Measurements from ENCODE around the gene PACS1.
A peak's percentile ranks its signal among the peaks of the same experiment; 100 is the strongest.

Gene PACS1

DNA sequence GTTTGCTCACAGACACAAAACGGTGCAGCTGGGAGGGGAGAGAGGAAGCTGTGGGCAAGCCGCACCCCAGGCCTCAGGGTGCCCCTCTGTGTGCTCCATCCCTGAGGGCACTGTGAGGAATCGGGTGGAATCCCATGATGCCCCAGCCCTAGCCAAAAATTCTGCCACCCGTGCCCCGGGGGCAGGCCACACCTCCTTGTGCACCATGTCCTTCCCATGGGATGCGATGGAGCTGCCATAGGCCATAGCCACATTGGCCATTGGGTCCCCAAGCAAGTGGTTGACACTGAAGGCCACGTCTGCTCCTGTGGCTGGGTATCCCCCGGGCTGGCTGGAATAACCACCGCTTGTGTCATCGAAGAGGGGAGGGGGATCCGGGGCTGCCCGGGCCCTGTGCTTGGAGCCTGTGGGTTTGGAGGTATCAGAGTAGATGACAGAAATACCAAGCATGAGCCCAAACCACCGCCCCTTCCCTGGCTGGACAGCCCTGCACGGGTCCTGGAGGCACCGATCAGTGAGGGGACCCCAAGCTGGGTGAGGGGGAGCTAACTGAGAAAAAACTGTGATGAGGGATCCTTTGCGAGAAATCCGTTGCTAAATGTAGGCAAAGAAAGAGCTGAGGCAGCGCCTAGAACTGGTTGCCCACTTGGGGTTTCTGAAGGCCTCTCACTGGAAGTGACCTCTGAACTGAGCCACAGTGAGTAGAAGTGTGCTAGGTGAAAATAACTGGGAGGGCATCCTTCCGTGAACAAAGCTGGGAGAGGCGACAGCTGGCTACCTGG lies 218.0 kb downstream of the PACS1 start:
- Histone ChIP-seq H3K9me3 (ENCODE audit: insufficient read depth, low read length) (no peaks in the 10 kb centered on the region), H3K27me3 (ENCODE audit: low read depth, low read length) (no peaks in the 10 kb centered on the region), H3K4me1 (ENCODE audit: low read length) (peaks cover 35% of the 10 kb centered on the region), H2AFZ (ENCODE audit: low read depth, low read length) (no peak overlapping the region), H3K36me3 (replicated peaks; ENCODE audit: low read depth, low read length) (peaks cover 15% of the 10 kb centered on the region), H3K9ac (ENCODE audit: low read length) (peak overlapping the region; percentile 90), H4K20me1 (ENCODE audit: insufficient read depth, low read length) (no peaks in the 10 kb centered on the region), H3K79me2 (ENCODE audit: low read length) (peaks cover 21% of the 10 kb centered on the region), H3K4me3 (ENCODE audit: low read length) (peak overlapping the region; percentile 89), H3K27ac (ENCODE audit: low read length) (peak overlapping the region; percentile 47), H3K4me2 (ENCODE audit: low read length) (peak overlapping the region; percentile 80)
- TF ChIP-seq, protein P1, sequence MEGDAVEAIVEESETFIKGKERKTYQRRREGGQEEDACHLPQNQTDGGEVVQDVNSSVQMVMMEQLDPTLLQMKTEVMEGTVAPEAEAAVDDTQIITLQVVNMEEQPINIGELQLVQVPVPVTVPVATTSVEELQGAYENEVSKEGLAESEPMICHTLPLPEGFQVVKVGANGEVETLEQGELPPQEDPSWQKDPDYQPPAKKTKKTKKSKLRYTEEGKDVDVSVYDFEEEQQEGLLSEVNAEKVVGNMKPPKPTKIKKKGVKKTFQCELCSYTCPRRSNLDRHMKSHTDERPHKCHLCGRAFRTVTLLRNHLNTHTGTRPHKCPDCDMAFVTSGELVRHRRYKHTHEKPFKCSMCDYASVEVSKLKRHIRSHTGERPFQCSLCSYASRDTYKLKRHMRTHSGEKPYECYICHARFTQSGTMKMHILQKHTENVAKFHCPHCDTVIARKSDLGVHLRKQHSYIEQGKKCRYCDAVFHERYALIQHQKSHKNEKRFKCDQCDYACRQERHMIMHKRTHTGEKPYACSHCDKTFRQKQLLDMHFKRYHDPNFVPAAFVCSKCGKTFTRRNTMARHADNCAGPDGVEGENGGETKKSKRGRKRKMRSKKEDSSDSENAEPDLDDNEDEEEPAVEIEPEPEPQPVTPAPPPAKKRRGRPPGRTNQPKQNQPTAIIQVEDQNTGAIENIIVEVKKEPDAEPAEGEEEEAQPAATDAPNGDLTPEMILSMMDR (IDR thresholded peaks at IDR 0.05; ENCODE audit: low read depth, low read length), result no peak
- no peak for TF ChIP-seq EZH2phosphoT487 (IDR thresholded peaks at IDR 0.05; ENCODE audit: low read depth)

DNA sequence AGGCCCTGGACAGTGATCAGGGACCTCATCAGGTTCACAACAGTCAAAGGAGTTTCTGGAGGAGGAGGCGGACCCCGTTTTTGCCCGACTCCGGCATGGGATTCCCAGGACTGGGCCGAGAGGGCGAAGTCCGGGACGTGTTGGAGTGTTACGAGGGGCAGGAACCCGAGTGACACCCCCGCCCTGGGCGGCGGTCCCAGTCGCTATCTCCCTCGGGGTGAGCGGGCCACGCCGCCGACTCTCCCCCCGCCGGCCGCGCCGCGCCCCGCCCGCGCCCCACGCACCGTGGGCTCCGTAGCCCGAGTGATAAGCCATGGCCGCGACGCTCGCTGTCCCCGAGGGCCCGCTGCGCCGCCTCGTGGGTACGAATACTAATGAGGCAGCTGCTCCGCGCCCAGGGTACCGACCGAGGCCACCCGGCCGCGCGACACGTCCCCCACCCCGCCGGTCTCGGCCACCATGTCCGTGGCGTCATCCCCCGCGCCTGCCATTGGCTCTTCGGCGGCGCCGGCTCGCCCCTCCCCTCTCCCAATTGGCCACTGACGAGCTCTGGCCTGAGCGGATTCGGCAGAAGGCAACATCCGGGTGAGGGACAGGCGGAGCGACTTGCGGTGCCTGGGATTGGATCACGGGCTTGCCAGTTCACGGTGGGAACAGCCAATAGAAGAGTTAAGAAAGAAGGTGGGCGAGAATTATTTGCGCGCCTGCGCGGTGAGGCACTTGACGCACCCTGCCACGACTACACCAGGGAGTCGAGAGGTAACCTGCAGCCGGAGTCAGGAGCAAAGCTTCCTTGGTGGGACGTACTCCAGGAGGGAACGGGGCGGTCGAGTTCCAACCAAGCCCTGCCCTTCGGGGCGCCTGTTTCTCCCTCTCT lies 218.8 kb downstream of the PACS1 start, which contains the start of gene YIF1A:
YIF1A (minus strand) TSS at position 473 of the 877 bp plus-strand sequence; CDS start at position 315, 158 bp downstream.
- TF ChIP-seq EZH2phosphoT487 (IDR thresholded peaks at IDR 0.05; ENCODE audit: low read depth), result no peak
- TF ChIP-seq, protein P1 (IDR thresholded peaks at IDR 0.05; ENCODE audit: low read depth, low read length), result peak; percentile 19; the same call in 1 of the 2 replicates
- peak within 1 kb of the TSS; percentile 31; the same call in 1 of the 2 replicates for H2AFZ ChIP-seq (ENCODE audit: low read depth, low read length)

DNA sequence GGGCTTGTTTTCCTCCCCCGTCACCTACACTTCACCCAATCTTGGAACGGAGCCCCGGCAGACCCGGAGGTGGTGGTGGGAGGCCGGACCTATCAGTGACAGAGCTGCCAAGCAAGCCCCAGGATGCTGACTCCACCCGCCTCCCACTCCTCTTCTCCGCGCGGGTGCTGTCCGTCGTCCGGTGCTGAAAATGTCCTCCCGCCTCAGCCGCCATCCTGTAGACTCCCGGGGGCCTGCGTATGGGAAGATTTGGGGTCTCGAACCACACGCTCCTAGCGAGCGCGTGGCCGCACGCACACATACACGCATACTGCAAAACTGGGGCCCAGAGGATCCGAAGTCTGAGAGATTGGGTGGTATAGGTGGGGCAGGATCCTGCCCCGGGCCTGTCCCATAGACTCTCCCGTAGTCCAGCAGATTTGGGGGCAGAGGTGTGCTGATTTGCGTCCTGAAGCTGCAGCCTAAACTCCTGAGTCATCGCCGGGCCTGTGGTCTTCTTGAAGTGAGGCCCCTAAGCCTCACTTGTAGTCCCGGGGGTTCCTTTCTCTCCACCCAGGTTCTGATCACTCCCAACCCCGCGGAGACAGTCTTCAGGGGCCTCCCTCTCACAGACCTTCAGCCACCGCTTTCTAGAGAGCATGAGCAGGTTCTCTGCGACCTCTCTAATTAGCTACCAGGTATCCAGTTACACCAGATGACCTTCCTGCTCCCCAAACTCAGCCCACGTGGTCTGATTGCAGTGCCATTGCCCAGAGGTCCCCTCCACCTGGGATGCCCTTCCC lies 219.7 kb downstream of the PACS1 start:
- peaks cover 22% of the 10 kb centered on the region for H3K4me1 ChIP-seq (ENCODE audit: low read length)

More for the DNA sequence above, 218.8 kb downstream of the PACS1 start, which contains the start of gene YIF1A:
- H3K9me3 ChIP-seq (ENCODE audit: insufficient read depth, low read length), result no peaks in the 10 kb centered on the region
- H3K4me1 ChIP-seq (ENCODE audit: low read length), result peaks cover 31% of the 10 kb centered on the region
- H3K4me3 ChIP-seq (ENCODE audit: low read length), result peak within 1 kb of the TSS; percentile 89
- peak within 1 kb of the TSS; percentile 94 for H3K9ac ChIP-seq (ENCODE audit: low read length)
- no peaks in the 10 kb centered on the region for H3K27me3 ChIP-seq (ENCODE audit: low read depth, low read length)
- peaks cover 15% of the 10 kb centered on the region for H3K36me3 ChIP-seq (replicated peaks; ENCODE audit: low read depth, low read length)
- peak within 1 kb of the TSS; percentile 68 for H3K27ac ChIP-seq (ENCODE audit: low read length)
- peaks cover 21% of the 10 kb centered on the region for H3K79me2 ChIP-seq (ENCODE audit: low read length)
- peak within 1 kb of the TSS; percentile 98 for H3K4me2 ChIP-seq (ENCODE audit: low read length)
- no peaks in the 10 kb centered on the region for H4K20me1 ChIP-seq (ENCODE audit: insufficient read depth, low read length)

More for the DNA sequence above, 219.7 kb downstream of the PACS1 start:
- H3K4me2 ChIP-seq (ENCODE audit: low read length), result peak overlapping the region; percentile 98
- peak overlapping the region; percentile 89 for H3K4me3 ChIP-seq (ENCODE audit: low read length)
- H3K27me3 ChIP-seq (ENCODE audit: low read depth, low read length), result no peaks in the 10 kb centered on the region
- H2AFZ ChIP-seq (ENCODE audit: low read depth, low read length), result no peak overlapping the region
- H3K27ac ChIP-seq (ENCODE audit: low read length), result peak overlapping the region; percentile 68
- peak overlapping the region; percentile 94 for H3K9ac ChIP-seq (ENCODE audit: low read length)
- TF ChIP-seq, protein P1 (IDR thresholded peaks at IDR 0.05; ENCODE audit: low read depth, low read length), result no peak
- TF ChIP-seq EZH2phosphoT487 (IDR thresholded peaks at IDR 0.05; ENCODE audit: low read depth), result no peak
- peaks cover 21% of the 10 kb centered on the region for H3K79me2 ChIP-seq (ENCODE audit: low read length)
- no peaks in the 10 kb centered on the region for H3K9me3 ChIP-seq (ENCODE audit: insufficient read depth, low read length)
- H4K20me1 ChIP-seq (ENCODE audit: insufficient read depth, low read length), result no peaks in the 10 kb centered on the region
- peaks cover 10% of the 10 kb centered on the region for H3K36me3 ChIP-seq (replicated peaks; ENCODE audit: low read depth, low read length)
